ENCODE results near the gene SDF2L1.
"Not testable (repeated sequence)": the region's sequence is repeated elsewhere in the genome, so short reads cannot be mapped to it uniquely, and the experiment has no call there.

The SDF2L1 gene

DNA sequence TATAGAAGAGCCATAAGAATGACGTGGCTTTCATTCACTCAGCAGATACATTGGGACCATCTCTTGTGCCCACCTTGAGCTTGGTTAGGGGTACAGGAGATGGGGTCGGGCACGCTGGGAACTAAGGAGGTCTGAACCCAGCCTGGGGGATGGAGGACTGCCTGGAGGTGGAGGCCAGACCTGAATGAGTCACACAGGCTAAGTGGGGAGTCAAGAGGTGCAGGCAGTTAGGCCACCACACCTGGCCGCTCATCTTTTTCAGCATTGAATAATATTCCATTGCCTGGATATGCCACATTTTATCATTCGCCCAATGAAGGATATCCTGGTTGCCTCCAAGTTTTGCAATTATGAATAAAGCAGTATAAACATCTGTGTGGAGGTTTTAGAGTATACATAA lies 19.9 kb downstream of the SDF2L1 start:
- DNase-seq (ENCODE audit: low read depth, low spot score) = no peak

- no peak for DNase-seq (ENCODE audit: low read depth, low spot score)
Measured at GRCh38 chr22:21663738-21664137, 21.6 kb downstream of the SDF2L1 start.

GRCh38 chr22:21665047-21665851 lies 23.1 kb downstream of the SDF2L1 start:
- no peak for DNase-seq (ENCODE audit: low read depth, low spot score)

GRCh38 chr22:21666786-21667185 lies 24.7 kb downstream of the SDF2L1 start:
- no peak for DNase-seq (ENCODE audit: low read depth, low spot score)

DNA sequence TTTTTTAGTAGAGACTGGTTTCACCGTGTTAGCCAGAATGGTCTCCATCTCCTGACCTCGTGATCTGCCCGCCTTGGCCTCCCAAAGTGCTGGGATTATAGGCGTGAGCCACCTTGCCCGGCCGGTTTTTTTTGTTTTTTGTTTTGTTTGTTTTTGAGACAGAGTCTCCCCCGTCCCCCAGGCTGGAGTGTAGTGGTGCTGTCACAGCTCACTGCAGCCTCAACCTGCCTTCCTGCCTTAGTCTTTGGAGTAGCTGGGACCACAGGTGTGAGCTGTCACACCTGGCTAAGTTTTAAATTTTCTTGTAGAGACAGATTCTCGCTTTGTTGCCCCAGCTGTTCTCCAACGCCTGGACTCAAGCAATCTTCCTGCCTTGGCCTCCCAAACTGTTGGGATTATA lies 26.9 kb downstream of the SDF2L1 start:
- no peak for DNase-seq (ENCODE audit: low read depth, low spot score)

DNA sequence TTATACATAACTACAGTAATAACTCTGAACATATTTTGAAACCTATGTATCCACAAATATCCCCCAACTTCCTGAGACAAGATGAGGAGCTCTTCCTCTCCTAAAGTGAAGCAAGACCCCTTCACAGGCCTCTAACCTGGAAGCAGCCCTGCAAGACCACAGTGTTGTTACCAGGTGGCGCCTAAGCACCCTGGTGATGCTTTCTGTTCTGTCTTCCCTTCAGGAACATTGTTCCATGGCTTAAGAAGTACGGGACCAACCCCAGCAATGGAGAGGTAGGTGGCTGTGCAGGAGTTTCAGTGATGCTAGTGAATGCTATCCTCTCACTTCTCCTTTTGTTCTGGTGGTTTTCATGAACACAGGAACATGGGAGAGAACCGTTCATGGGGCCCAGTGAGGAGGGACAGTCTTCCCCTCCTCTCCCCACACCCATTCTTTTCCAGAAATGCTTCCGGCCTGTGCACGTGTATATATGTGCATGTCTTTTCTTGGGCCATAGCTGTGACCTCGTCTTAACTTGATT lies 30.1 kb downstream of the SDF2L1 start:
- DNase-seq (ENCODE audit: low read depth, low spot score) = no peak

DNA sequence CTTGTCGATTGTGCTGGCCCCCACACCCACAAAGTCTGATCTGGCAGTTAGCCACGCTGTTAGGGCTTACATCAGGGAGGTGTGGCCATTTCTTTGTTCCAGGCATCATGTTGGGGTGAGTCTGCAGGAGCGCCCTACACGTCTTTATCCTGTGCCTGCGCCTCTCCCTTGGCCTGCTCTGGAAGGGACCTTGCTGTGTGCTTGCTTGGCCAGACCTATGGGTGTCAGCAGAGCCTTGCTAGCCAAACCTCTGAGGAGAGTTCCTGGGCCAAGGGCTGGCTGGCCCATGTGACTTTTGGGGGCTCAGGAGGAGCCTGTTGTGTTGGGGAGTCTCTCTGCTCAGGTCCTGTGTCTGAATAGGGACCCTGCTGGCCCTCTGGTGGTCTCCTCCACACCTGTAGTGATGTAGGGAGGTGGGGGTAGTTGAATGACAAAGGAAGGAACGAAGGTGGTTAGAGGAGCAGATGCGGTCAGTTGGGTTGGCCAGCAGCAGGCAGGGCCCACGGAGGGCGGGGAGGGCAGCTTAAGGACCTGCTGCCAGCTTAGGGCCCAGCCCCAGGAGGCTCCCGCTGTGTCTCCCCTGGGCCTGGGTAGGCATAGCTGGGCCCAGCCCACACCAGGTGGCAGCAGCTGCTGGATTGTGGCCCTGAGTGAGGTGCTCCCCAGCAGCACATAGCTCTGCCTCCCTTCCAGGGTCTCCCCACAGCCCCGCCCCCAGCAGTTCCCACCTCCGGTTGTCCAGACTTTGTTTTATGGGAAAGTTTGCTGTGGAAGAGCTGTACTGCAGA lies 31.6 kb downstream of the SDF2L1 start:
- no peak for DNase-seq (ENCODE audit: low read depth, low spot score)

DNA sequence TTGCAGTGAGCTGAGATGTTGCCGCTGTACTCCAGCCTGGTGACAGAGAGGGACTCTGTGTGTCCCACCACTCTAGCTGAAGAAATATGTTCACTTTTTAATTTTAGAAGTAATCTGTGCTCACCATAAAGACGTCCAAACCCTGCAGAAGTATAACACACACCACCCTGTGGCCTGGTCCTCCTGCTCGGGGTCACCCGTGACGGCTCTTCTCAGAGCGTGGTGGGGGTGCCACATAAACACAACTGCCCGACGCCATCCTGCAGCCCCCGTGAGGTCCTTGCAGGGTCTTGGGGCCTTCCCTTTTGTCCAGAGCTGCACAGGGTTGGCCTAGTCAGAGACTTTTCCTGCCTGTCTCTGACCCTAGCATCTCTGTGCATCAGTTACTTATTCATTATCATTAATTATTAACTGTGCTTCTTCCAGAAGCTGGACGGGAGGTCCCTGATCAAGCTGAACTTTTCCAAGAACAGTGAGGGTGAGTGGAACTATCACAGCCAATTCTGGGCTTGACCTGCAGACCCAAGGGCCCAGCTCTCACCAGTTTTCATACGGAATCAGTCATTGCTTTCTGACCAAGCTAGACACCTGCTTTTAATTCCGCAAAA lies 32.6 kb downstream of the SDF2L1 start:
- no peak for DNase-seq (ENCODE audit: low read depth, low spot score)

GRCh38 chr22:21677606-21678443 lies 35.7 kb downstream of the SDF2L1 start:
- DNase-seq (ENCODE audit: low read depth, low spot score) = peak; percentile 34

DNA sequence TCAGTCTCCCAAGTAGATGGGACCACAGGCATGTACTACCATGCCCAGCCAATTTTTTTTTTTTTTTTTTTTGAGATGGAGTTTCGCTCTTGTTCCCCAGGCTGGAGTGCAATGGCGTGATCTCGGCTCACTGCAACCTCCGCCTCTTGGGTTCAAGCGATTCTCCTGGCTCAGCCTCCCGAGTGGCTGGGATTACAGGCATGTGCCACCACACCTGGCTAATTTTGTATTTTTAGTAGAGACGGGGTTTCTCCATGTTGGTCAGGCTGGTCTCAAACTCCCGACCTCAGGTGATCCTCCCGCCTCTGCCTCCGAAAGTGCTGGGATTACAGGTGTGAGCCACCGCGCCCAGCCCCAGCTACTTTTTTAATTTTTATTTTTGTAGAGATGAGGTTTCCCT lies 36.7 kb downstream of the SDF2L1 start:
- DNase-seq (ENCODE audit: low read depth, low spot score) = not testable (repeated sequence)

- no peak for DNase-seq (ENCODE audit: low read depth, low spot score)
Measured at GRCh38 chr22:21679383-21679782, 37.3 kb downstream of the SDF2L1 start.

DNA sequence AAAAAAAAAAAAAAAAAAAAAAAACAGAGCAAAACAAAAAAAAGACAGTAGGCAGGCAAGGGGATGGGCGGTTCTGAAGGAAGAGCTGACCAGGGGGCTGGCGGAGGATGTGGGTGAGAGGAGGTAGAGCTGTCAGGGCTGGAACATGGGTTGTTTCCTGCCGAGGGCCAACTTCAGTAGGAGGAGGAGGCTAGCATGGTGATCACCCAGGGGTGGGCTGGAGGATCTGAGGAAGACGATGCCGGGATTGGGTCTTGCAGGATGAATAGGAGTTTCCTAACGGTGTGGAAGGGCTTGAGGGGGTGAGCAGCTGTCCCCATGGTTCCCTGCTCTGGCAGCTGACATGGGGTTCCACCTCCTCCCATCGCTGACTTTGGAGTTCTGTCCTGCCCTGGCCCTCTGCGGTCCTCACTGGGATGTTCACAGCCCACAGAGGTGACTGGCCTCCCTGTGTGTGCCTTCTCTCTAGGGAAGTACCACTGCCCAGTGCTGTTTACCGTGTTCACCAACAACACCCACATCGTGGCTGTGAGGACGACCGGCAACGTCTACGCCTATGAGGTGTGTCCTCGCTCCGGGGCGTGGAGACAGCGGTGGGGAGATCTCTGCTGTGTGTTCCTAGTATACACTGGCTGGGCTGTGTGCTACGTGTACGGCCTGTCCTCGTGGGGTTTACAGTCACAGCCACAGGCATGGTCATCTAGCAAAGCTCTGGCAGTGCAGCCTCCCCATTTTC lies 38.9 kb downstream of the SDF2L1 start:
- no peak for DNase-seq (ENCODE audit: low read depth, low spot score)

DNA sequence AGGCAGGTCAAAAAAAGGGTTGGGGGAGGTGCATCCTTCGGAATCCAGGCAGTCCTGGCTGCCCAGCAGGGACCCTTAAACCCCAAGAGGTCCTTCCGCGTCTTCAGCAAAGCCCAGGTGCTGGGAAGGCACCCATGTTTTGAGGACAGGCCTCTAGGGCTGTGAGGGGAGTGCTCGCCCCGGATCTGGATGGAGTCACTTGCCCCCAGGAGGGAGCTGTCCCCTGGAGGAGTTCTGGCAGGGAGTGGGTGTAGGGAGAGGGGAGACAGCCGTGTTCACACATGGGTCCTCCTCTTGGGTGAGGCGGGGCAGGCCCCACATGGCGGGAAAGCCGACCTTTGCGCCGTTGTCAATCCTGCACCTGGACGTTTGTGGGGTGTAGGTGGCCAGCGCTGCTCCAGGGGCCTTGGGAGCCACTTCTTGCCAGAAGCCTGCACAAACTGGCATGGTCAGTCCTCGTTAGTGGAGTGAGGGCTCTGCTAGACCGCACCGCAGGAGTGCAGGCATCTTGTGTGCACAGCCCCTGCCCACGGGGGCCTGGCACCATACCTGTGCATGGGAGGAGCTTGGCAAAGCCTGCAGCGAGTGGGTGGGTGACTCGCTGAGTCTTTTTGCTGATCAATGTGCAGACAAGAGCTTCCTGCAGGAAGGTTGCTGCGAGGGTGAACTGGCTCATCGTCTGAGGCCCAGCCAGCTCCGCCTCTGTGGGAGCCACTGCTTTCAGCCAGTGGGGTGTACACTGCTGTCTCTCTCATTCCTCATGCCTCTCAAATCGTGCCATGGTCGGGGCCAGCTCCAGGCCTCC lies 39.7 kb downstream of the SDF2L1 start:
- no peak for DNase-seq (ENCODE audit: low read depth, low spot score)

GRCh38 chr22:21682385-21683175 lies 40.5 kb downstream of the SDF2L1 start:
- DNase-seq (ENCODE audit: low read depth, low spot score) = no peak

- DNase-seq (ENCODE audit: low read depth, low spot score) = no peak
Measured at GRCh38 chr22:21683401-21683811, 41.3 kb downstream of the SDF2L1 start.

DNA sequence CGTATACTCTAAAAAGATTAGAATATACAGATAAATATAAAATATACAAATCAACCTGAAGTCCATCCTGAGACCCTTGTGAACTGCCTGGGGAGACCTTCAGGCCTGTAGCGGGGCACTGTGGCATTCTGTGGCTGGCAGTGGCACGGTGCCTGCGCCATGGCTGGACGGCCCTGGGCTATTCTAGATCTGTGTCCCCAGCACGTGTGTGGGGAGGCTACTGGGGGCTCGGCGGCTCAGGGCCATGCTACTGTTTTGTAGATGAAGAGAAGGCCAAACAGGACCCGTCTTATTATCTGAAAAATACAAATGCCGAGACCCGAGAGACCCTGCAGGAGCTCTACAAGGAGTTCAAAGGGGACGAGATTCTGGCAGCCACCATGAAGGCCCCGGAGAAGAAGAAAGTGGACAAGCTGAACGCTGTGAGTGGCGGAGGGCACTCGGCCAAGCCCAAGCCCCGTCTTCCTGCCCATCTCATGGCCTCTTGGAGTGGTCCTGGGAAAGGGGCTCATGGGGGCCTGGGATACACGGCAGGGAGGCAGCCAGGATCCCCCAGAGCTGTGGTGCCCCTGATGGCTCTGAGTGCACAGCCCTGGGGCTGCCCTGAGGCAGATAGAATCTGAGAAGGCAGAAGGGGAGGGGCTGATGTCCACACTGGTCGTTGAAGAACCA lies 42.5 kb downstream of the SDF2L1 start:
- no peak for DNase-seq (ENCODE audit: low read depth, low spot score)

GRCh38 chr22:21685164-21685513 lies 43.0 kb downstream of the SDF2L1 start:
- DNase-seq (ENCODE audit: low read depth, low spot score) = no peak

DNA sequence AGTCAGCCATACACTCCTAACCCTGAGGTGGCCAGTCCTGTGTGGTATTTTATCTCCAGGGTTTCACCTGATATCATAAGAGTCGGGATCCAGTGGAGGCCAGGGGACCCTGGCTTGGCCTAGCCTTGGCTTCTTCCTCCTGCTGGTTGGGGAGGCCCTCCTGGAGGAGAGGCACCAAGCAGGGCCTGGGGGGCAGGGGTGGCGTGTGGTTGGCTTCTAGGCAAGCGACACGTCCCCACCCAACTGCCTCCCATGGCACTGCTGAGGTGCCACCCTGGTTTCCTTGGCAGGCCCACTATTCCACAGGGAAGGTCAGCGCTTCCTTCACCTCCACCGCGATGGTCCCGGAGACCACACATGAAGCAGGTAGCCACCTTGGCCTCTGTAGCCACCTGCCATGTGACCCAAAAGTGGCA lies 44.1 kb downstream of the SDF2L1 start:
- no peak for DNase-seq (ENCODE audit: low read depth, low spot score)
